GM06990 (cell line): ENCODE measurements around the gene OGFOD3.

ENCODE experiments used
- DNase-seq: peaks from one replicate; pipeline ENCODE4 v3.0.0-alpha.2; 2011; ENCODE audit not compliant: insufficient read length; ENCODE audit errors: extremely low read depth
- H3K27me3 ChIP-seq: replicated peaks from 2 replicates; pipeline ENCODE4 v1.6.0; 2011; ENCODE audit warnings: low read length; ENCODE audit not compliant: control insufficient read depth, insufficient read depth
- H3K36me3 ChIP-seq: 2 replicates; pipeline ENCODE4 v1.5.1; 2011; ENCODE audit warnings: low read length; ENCODE audit not compliant: control insufficient read depth, insufficient read depth
- H3K4me3 ChIP-seq: replicated peaks from 2 replicates; pipeline ENCODE4 v1.5.1; 2011; ENCODE audit warnings: low read depth, mild to moderate bottlenecking, control low read depth, low read length
- TF ChIP-seq, protein P1 (sequence below): IDR thresholded peaks from 2 replicates; pipeline ENCODE4 v1.5.1; 2011; ENCODE audit warnings: low read length, control low read depth, mild to moderate bottlenecking, inconsistent platforms; ENCODE audit not compliant: insufficient read depth, poor library complexity, severe bottlenecking

Gene OGFOD3

DNA sequence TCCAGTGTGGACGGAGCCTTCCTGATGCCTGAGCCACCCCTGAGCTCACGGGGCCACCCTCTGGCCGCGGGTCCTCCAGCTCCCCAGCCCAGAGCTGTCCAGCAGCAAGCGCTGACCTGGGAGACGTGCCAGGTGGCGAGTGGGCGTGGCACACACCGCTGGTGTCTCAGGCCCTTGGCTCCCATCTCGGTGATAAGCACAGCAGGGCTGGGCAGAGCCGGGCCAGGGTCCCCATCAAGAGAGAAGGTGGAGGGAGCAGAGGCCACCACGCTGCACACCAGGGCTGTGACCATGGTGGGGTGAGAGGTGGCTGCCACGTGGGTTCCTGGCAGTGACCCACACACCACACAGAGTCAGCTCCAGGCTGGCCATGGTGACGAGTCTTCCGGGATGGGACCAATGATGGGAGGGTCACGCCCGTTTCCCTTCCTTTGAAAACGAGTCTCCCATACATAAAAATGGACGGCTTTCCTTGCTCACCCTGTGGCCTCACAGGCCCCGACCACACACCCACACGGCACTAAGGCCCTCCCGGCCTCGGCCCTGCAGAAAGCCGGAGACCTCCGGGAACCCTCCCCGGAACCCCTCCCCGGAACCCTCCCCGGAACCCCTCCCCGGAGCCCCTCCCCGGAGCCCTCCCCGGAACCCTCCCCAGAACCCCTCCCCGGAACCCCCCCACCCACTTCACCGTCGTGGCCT, 30.0 kb downstream of the OGFOD3 start:
- DNase-seq = no peak
- no peaks in the 10 kb centered on the region for H3K27me3 ChIP-seq

DNA sequence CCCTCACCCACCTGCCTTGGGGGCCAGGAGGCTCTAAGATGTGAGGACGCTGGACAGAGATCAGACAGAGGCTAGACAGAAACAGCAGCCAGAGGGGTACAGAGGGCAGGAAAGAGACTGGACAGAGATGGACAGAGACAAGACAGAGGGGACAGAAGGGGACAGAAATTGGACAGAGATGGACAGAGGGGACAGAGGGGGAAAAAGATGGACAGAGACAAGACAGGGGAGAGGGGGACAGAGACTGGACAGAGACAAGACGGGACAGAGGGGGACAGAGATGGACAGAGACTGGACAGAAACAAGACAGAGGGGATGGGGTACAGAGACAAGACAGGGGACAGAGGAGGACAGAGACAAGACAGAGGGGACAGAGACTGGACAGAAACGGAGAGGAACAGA, 30.7 kb downstream of the OGFOD3 start:
- no peak overlapping the region for H3K4me3 ChIP-seq
- TF ChIP-seq, protein P1, sequence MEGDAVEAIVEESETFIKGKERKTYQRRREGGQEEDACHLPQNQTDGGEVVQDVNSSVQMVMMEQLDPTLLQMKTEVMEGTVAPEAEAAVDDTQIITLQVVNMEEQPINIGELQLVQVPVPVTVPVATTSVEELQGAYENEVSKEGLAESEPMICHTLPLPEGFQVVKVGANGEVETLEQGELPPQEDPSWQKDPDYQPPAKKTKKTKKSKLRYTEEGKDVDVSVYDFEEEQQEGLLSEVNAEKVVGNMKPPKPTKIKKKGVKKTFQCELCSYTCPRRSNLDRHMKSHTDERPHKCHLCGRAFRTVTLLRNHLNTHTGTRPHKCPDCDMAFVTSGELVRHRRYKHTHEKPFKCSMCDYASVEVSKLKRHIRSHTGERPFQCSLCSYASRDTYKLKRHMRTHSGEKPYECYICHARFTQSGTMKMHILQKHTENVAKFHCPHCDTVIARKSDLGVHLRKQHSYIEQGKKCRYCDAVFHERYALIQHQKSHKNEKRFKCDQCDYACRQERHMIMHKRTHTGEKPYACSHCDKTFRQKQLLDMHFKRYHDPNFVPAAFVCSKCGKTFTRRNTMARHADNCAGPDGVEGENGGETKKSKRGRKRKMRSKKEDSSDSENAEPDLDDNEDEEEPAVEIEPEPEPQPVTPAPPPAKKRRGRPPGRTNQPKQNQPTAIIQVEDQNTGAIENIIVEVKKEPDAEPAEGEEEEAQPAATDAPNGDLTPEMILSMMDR = no peak
- no peak for DNase-seq
- H3K27me3 ChIP-seq = no peaks in the 10 kb centered on the region
- peaks cover 1% of the 10 kb centered on the region for H3K36me3 ChIP-seq

More for the DNA sequence above, 30.0 kb downstream of the OGFOD3 start:
- Histone ChIP-seq H3K36me3 (peaks cover 3% of the 10 kb centered on the region), H3K4me3 (no peak overlapping the region)
- TF ChIP-seq, protein P1 = no peak

DNA sequence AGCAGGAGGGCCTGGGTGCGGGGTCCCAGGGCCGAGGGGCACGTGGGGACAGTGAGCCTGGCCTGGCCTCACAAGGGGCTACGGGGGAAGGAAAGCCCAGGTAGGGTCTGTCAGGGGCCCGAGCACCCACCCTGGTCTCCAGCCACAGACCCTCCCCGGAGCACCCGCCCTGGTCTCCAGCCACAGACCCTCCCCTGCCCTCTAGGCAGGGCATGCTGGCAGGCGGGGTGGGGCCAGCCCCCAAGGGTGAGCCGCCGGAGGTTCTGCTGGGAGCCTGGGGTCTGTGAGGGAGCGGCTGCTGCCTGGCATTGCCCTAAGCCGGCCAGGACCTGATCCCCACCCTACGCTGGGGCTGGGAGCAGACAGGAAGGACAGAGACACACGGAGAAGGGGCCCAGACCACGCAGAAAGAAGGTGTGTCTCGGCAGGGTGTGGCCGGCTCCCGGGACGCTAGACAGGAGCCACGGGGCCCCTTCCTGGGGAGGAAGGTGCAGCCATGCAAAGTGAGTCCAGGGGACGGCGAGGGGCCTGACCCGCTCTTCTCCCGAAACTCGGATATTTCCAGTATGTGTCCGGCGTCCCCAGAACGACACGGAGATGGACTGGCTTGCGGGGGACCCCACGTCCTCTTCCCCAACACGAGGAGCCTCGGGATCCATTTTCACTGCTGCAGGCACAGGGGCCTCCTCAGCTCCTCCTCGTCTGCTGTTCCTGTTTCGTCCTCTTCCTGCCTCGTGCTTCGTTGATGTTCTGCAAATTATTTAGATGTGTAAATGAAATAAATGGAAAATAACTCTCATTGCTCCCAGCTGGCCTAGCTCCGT, 31.3 kb downstream of the OGFOD3 start:
- peaks cover 1% of the 10 kb centered on the region; the same call in 1 of the 2 replicates for H3K36me3 ChIP-seq
- no peak overlapping the region for H3K4me3 ChIP-seq
- TF ChIP-seq, protein P1 = no peak
- H3K27me3 ChIP-seq = no peaks in the 10 kb centered on the region
- DNase-seq = no peak

DNA sequence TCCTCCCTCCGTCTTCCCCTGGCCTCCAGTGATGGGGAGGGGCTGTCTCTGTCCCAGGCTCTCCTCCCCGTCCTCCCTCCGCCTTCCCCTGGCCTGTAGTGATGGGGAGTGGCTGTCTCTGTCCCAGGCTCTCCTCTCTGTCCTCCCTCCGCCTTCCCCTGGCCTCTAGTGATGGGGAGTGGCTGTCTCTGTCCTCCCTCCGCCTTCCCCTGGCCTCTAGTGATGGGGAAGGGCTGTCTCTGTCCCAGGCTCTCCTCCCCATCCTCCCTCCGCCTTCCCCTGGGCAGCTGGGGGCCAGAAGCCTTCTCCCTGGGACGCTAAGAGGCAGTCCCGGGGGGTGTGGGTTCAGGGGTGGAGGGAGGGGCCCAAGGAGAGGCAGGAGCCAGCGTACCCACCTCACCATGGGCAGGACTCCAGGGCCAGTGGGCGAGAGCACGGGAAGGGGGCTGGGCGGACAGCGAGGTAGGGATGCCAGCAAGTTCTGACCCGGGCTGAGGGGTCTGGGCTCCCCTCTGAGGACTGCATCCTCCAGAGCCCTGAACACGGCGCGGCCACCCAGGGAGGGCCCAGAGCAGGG, 32.0 kb downstream of the OGFOD3 start:
- TF ChIP-seq, protein P1 = no peak
- Histone ChIP-seq H3K4me3 (no peak overlapping the region), H3K27me3 (no peaks in the 10 kb centered on the region), H3K36me3 (no peaks in the 10 kb centered on the region)
- no peak for DNase-seq

DNA sequence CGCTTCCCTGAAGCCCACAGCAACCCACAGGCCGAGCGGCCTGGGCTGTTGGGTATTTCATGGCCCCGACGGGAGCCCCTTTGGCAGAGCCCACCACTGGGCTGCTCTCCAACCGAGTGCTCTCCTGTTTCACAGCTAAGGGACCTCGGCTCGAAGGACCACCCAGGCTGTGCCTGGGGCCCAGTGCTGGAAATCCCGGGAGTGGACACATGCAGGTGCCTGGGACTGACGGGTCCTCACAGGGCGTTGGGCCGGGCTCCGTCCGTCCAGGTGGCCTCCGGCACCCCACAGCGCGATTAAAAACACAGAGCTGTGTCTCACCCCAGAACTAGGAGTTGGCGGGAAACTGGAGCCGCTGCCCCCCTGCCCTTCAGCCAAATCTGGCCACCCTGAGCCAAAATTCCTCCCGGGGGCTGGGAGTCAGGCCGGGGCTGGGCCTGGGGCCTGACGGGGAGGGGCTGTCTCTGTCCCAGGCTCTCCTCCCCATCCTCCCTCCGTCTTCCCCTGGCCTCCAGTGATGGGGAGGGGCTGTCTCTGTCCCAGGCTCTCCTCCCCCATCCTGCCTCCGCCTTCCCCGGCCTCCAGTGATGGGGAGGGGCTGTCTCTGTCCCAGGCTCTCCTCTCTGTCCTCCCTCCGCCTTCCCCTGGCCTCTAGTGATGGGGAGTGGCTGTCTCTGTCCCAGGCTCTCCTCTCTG, 32.7 kb downstream of the OGFOD3 start:
- TF ChIP-seq, protein P1 = no peak
- H3K27me3 ChIP-seq = no peaks in the 10 kb centered on the region
- H3K4me3 ChIP-seq = no peak overlapping the region
- no peaks in the 10 kb centered on the region for H3K36me3 ChIP-seq
- DNase-seq = no peak
